Activated CD4-positive, alpha-beta T cell treated with anti-CD3 and anti-CD28 coated beads, Interleukin-2, Interleukin-6, amounts not matched to agents 100 ng/mL and 50 ng/mL, durations not matched to agents 16 hours and 8 hours (primary cell): Measurements from ENCODE around the gene MTCP1.

Experiments used
- DNase-seq: peaks from one replicate; pipeline ENCODE4 v3.0.0-alpha.2; 2020

MTCP1 gene

DNA sequence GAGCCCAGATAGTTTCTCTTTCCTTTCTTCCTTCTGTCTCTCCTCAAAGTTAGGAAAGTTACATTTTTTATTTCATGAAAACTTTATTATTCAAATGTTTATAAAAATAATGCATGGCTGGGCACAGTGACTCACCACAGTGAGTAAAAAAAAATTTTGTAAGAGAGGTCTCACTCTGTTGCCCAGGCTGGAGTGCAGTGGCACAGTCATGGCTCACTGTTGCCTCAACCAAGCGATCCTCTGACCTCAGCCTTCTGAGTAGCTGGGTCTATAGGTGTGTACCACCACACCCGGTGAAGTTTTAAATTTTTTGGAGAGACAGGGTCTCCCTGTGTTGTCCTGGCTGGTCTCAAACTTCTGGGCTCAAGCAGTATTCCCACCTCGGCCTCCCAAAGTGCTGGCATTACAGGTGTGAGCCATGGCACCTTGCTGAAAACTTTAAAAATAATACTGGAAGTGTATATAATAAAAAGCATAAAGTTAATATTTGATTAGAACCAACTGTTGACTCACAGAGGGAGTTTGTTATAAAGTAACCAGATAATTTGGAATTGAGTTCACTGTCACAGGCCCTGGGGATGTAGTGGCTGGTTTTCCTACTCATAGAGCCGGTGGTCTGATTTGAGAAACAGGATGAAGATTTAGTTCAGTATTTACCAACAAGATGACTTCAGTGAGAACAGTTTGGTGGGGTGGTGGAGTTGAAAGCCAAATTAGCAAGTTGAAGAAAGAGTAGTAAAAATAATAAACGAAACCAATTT, 18.0 kb downstream of the MTCP1 start:
- DNase-seq: no peak

DNA sequence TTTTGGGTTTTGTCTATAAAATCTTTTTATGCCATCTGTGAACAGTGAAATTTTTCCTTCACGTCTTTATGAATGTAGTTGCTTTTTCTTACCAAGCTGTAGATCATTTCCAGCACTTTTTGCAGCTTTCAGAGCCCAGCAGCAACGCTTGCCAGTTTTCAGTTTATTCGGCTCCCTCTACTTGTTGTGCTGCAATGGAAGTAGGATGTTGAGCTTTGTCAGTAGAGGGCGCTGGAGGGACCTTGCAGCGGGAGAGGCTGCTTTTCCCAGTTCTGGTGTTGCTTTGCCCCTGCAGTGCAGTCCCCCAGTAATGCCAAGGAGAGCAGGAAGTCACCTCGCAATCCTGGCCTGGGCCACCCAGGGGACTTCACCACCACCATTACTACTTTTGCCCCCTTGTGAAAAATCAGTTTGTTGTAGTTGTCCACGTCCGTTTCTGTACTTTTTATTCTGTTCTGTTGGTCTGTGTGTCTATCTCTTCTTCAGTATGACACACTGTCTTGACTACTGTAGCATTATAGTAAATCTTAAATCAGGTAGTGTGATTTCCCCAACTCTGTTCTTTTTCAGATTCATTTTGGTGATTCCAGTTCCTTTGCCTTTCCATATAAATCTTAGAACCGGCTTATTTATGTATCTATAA, 21.8 kb downstream of the MTCP1 start:
- DNase-seq: peak; percentile 60

DNA sequence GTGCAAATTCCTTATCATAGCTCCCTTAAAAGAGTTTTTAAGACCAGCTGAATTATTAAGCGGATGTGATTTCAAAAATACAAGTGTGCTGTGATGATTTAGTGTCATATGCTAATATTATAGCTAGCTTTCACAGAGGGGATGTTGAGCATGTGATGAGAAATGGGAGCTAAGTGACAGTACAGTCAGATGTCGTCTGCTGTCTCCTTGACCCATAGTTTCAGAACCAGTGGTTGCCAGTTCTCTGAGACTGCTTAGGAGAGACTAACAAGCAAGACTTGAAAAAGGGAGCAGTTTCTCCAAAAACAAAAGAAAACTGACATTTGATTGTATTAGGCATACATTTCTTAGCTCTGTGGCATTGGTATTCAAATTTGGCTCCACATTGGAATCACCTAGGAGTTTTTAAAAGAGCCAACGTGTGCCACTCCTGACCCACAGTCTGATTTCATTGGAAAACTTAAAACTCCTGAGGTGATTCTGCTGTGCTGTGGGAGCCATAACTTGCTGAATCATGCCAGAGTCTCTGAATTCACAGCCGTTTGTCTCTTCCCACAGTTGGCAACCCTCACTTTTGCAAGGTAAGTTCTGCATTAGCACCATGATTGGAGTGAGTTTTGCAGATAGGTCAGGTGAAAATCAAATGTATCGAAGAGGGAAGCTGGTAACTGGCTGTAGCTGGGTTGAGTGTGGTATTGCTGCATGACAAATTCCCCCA, 24.0 kb downstream of the MTCP1 start:
- DNase-seq: no peak

DNA sequence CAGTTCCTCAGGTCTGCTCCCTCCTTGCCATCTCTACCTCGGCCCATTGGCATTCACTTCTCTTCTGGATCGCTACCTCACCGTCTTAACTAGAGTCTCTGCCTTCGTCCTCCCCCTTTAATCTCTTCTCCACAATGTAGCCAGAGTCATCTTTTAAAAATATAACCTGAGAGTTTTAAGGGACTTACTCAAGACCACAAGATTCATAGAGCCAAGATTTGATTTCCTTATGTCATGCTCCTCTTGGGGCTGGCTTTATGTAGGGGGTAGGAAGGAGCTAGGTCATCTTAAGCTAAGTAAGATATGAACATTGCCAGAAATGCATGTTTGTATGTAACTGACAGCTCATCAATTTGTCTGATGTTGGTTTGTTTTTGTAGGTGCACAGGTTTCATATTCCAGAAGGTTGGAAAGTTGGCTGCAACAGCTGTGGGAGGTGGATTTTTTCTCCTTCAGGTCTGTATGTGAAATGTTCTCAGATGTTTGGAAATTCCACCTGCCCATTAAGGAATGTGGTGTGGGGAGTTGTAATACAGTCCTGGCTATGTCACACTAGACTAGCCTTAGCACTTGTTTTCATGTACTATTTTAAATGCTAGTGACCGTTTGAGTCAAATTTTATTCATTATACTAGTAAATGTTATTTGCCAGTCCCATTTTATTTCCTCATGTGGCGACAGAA, 24.7 kb downstream of the MTCP1 start:
- DNase-seq: no peak

DNA sequence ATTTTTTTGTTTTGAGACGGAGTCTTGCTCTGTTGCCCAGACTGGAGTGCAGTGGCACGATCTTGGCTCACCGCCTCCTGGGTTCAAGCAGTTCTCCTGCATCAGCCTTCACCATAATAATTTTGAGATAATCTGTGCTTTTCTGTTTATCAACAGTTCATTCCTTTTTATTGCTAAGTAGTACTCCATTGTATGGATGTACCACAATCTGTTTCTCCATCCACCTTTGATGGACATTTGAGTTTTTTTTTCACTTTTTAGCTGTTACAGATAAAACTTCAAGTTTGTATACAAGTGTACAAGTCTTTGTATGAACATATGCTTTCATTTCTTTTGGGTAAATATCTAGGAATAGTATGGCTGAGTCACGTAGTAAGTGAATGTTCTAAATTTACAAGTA, 35.2 kb downstream of the MTCP1 start:
- DNase-seq: no peak

DNA sequence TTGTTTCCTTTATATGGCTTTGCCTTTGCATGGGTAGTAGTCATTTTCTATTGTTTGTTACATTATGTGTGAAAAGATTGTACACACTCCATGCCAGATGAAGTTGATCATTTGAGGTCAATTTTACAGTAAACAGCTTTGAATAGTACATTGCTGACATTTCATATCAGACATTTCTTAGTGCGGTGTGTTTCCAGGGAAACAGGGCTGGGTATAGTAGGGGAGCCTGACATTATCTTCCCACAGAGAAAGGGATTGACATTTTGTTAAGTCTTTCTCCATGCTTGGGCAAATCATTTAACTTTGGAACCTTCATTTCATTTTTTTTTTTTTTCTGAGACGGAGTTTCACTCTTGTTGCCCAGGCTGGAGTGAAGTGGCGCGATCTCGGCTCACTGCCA, 39.3 kb downstream of the MTCP1 start:
- DNase-seq: no peak

DNA sequence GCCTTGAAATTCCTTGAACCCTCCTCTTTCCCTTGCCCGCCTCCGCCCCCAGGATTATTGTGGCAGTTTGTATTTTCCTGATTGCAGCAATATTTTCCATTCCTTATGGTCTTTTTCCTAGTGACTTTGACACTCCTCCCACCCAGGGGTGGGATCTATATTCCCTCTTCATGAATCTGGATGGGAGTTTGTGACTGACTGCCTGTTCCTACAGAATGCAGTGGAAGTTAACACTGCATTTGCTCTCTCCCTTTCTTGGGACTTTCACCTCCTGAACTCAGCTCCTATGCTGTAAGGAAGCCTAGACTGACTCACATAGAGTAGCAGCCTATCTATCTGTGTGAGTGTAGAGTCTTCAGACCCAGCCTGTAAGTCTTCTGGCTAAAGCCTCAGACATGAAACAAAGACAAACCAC, 42.1 kb downstream of the MTCP1 start:
- DNase-seq: no peak

DNA sequence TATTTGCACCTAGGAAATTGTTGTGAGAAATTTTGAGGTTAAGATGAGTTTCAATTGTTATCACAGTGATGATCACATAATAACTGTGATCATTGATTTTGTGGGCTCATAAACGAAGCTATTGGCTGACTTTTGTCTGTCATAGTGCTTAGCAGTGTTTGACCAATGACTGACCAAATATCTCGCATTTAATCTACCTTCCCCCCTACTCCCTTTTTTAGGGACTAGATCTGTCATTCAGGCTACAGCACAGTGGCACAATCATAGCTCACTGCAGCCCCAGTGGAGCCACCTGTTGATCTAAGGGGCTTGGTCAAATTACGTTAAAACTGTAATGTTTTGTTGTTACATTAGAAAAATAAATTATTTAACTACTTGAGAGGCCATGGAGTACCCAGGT, 42.8 kb downstream of the MTCP1 start:
- no peak for DNase-seq

DNA sequence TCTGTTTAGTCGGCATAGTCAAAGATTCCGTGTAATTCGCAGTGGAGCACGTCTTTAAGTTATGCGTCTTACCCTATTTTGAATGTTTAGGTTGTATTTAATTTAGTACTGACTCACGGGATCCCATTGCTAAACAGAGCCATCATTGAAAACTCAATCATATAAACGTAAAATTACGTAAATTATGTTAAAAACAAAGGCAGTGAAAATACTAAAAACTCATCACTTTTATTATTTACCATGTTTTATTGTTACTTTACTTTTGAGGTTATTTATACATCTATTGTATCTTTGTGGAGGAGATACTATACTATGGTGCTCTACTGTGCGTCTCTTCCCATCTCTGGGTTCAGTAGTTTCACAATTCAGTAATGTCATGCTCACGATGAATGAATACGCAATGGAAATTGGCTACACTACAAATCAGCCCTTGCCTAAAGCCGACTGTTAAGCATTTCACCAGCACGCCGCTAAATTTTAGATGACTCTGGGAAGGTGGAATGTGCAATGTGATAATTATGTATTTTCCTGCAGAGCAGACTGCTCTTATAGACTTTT, 43.3 kb downstream of the MTCP1 start:
- peak; percentile 47 for DNase-seq

DNA sequence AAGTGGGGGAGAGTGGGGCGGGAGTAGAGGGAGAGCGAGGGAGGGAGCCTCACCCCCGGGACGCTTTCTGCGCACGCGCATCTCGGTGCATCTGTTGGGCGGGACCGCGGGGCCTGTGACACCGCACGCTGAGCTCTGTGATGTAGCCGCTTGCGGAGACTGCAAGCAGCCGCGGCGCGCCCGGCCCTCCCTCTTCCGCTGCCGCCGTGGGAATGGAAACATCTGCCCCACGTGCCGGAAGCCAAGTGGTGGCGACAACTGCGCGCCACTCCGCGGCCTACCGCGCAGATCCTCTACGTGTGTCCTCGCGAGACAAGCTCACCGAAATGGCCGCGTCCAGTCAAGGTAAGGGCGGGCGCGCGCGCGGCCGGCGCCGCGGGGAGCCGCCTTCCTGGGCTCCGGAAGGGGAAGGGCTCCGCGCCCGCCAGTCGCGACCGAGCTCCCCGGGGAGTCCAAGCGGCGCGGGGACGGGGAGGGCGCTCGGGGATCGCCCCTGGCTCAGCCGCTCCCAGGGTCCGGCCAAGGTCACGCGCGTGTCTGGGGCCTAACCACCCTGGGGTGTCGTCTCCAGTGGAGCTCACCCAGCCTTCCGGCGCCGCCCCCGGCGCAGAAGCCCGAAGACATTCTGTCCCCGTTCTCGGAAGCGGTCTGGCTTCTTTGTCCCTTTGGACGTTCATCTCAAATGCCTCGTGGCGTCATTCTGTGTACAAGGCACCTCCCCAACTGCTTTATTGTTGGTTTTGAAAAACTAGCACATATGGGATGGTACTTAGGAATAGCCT, 44.0 kb downstream of the MTCP1 start, which contains the start of gene FUNDC2:
Gene FUNDC2 (plus strand): TSS at position 118 of the 782 bp plus-strand sequence. CDS start 95 bp downstream, at position 213.
- DNase-seq: peak; percentile 93

DNA sequence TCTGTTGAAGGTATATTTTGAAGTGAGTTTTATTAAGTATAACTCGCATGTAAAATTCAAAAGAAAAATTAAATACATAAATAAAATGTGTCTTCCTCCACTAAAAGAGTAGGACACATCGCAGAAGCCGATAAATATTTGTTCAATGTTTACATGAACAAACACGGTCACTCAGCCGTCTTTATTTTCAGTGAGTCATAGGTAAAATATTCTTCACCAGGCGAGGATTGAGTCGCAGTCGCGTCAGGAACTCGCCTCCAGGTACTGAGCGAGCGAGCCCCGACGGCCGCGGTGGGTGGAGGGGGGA, 44.6 kb downstream of the MTCP1 start:
- no peak for DNase-seq

DNA sequence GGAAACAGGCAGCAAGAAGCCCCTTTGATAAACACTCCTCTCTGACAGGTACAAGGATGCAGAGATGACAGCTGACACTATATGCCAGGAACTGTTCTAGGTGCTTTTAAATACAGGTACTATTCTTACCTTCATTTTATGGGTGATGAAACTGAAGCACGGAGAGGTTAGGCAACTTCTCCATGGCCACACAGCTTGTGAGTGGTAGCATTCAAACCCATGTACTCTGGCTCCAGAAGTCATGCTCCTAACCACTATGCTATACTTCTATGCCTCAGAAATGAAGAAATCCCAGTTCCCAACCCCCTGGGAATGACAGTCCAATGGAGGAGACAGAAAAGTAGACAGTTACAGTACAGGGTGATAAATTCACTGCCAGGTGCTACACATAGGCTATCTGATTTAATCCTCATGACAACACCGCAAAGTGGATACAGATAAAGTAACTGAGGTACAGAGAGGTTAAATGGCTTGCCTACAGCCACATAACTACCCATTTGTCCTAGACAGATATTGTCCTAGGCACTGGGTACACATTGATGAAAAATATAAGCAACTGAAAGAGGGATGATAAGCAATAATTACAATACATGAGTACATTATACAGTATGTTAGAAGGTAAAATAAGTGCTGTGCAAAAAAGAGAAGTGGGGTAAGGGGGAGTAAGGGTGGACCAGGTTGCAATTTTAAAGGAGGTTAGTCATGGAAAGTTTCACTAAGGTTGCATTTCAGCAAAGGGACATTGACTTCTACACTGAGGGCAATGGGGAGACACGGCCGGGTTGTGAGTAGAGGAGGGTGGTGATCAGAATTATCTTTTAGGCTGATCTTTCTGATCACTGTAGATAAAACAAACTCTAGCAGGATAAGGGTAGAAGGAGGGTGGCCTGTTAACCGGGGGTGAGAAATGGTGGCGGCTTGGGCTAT, 46.8 kb downstream of the MTCP1 start:
- DNase-seq: no peak

DNA sequence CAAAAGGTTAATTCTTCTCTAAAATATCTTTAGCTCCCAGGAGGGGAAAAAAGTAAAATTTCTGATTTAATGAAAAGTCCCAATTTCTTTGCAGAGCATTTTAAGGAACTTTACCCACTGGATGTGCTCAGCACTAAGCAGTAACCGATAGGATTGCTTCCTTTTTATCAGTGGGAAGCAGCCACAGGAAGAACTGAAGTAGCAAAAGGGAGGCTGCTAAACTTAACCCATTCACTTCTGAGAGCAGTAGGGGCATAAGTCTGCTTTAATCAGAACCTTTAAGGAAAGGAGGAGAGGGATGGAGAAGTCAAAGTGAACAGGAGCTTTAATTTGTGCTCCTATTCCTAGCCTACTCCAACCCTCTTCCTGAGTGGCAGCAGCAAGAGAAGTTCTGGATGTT, 48.4 kb downstream of the MTCP1 start, which contains the start of gene F8:
Gene F8 (minus strand): TSS at position 139 of the 400 bp plus-strand sequence. CDS start 171 bp downstream, outside the sequence.
- no peak for DNase-seq

DNA sequence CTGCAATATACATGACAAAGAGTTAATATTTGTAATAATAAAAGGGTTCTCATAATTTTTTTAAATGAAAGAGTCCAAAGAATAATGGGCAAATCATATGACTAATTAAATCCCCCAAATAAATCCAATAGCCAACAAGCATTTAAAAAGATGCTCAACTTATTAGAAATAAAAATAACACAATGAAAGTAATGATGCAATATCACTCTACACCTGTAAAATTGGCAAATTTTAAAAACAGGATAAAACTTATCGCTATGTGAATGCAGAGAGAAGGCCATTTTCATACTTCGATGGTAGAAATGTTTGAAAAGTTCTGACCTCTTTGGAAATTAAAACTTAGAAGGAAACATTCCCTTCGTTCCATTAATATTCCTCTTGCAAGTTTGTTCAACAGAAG, 50.3 kb downstream of the MTCP1 start:
- DNase-seq: no peak
